ENCODE measurements around the gene CRADD. TPM values are rescaled to one million over a fixed set of nuclear protein-coding genes. Genes with fewer than 3 reads are reported as not detected.

The CRADD gene
- total and polyA plus RNA-seq, 2 donors (not counting 3 experiments of a cell fraction or from before 2014, with no cell fraction given) = 11.7 to 14.5 TPM

DNA sequence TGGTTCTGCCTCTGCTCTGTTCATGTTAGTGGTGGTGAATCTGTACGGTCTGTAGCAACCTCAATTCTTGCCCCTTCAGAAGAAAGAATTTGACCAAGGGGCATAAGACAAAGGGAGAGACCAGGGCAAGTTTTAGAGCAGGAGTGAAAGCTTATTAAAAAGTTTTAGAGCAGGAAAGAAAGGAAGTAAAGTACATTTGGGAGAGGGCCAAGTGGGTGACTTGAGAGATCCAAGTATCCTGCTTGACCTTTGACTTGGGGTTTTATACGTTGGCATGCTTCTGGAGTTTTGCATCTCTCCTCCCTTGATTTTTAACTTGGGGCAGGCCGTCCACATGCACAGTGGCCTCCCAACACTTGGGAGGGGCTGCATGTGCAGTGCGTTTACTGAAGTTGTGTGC lies 225.0 kb downstream of the CRADD start:
- Histone ChIP-seq H3K9me1 (replicated peaks; ENCODE audit: control insufficient read depth, extremely low read depth, insufficient read depth, low read length) (no peaks in the 10 kb centered on the region), H3K36me3 (ENCODE audit: control insufficient read depth in 2 of 2, extremely low read depth in 1 of 2, insufficient read depth in 2 of 2, low read length in 2 of 2) (no peaks in the 10 kb centered on the region), H3K4me3 (replicated peaks in 1 of 3; ENCODE audit: insufficient read depth in 1 of 3, low read depth in 1 of 3, low read length in 3 of 3) (no peak overlapping the region), H3K27me3 (ENCODE audit: control insufficient read depth in 2 of 2, insufficient read depth in 2 of 2, low read length in 2 of 2) (no peaks in the 10 kb centered on the region), H3K27ac (ENCODE audit: insufficient read depth, low read depth, low read length) (no peak overlapping the region), H3K4me1 (ENCODE audit: control insufficient read depth, extremely low read depth, insufficient read depth, low read length) (no peaks in the 10 kb centered on the region), H4K20me1 (replicated peaks; ENCODE audit: control insufficient read depth, extremely low read depth, insufficient read depth, low read length) (no peaks in the 10 kb centered on the region), H3K9me3 (replicated peaks; ENCODE audit: control insufficient read depth, insufficient read depth, low read length) (no peaks in the 10 kb centered on the region), H2AFZ (ENCODE audit: low read depth, low read length) (no peak overlapping the region), H3K4me2 (ENCODE audit: insufficient read depth, low read length) (no peak overlapping the region), H3K79me2 (ENCODE audit: control insufficient read depth, insufficient read depth, low read length) (no peaks in the 10 kb centered on the region), H3K9ac (replicated peaks; ENCODE audit: extremely low read depth, insufficient read depth, low read length) (no peak overlapping the region)
- FAIRE-seq = no peak
- POLR2A ChIA-PET = no interaction called here
- intact Hi-C loops (cut with micrococcal nuclease) (no loop called here), dilution Hi-C loops (cut with MboI; ENCODE audit: extremely low pct_ligation_motif_present, low sequenced_read_pairs) (no loop called here)
- CTCF ChIA-PET = no interaction called here
- BruUV-seq (replicated peaks) = no TSS peak
- TF ChIP-seq MYC (IDR thresholded peaks at IDR 0.05; ENCODE audit: low read depth, low read length) (no peak), CTCF (IDR thresholded peaks at IDR 0.05; ENCODE audit: extremely low read depth in 1 of 2, insufficient read depth in 1 of 2, low read depth in 1 of 2, low read length in 2 of 2) (no peak), GATA2 (IDR thresholded peaks at IDR 0.05; ENCODE audit: insufficient read depth, insufficient read length, low read depth, low read length) (no peak), FOS (IDR thresholded peaks at IDR 0.05; ENCODE audit: borderline replicate concordance, insufficient read depth, low read length) (no peak), JUN (IDR thresholded peaks at IDR 0.05; ENCODE audit: borderline replicate concordance, insufficient read depth, insufficient read length, low read depth) (no peak), POLR2A (IDR thresholded peaks at IDR 0.05; ENCODE audit: low read depth, low read length) (no peak), POLR2AphosphoS5 (IDR thresholded peaks at IDR 0.05; ENCODE audit: insufficient read depth, low read depth, low read length) (no peak), EZH2 (IDR thresholded peaks at IDR 0.05; ENCODE audit: borderline replicate concordance, low read depth, low read length, severe bottlenecking) (no peak)
- TF ChIP-seq, protein P1, sequence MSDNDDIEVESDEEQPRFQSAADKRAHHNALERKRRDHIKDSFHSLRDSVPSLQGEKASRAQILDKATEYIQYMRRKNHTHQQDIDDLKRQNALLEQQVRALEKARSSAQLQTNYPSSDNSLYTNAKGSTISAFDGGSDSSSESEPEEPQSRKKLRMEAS (IDR thresholded peaks at IDR 0.05; ENCODE audit: insufficient read depth, insufficient read length) = no peak
- no peak for DNase-seq (ENCODE audit: low read depth, low spot score)
